Measurements from ENCODE around the gene EXOSC9.

DNA sequence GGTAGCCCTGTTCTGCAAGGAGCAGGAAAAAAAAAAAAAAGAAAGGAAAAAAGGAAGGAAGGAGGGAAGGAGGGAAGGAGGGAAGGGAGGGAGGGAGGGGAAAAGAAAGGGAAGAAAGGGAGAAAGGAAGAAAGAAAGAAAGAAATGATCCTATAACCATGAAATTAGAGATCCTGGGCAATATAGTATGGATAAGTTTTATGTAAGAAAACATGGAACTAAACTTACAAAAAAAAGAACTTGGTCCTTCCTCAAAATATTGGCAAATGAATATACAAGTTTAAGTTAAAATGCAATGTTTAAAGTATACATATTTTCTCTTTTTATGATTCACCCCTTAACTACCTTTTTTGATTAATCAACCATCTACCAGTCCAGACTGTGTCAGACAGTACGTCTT, 50.2 kb downstream of the EXOSC9 start:
- TF ChIP-seq, protein P1, sequence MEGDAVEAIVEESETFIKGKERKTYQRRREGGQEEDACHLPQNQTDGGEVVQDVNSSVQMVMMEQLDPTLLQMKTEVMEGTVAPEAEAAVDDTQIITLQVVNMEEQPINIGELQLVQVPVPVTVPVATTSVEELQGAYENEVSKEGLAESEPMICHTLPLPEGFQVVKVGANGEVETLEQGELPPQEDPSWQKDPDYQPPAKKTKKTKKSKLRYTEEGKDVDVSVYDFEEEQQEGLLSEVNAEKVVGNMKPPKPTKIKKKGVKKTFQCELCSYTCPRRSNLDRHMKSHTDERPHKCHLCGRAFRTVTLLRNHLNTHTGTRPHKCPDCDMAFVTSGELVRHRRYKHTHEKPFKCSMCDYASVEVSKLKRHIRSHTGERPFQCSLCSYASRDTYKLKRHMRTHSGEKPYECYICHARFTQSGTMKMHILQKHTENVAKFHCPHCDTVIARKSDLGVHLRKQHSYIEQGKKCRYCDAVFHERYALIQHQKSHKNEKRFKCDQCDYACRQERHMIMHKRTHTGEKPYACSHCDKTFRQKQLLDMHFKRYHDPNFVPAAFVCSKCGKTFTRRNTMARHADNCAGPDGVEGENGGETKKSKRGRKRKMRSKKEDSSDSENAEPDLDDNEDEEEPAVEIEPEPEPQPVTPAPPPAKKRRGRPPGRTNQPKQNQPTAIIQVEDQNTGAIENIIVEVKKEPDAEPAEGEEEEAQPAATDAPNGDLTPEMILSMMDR (IDR thresholded peaks at IDR 0.05): no peak
- no peak for TF ChIP-seq EP300 (IDR thresholded peaks at IDR 0.05)
- no peak for TF ChIP-seq POLR2A (IDR thresholded peaks at IDR 0.05; ENCODE audit: low read depth)
- TF ChIP-seq POLR2AphosphoS5 (IDR thresholded peaks at IDR 0.05): no peak

Data from esophagus muscularis mucosa (tissue), 4 donors.